H54 (cell line): ENCODE data around the gene PARP12.

Source experiments
- DNase-seq: peaks from one replicate; pipeline ENCODE4 v3.0.0; 2011; ENCODE audit warnings: low spot score, mixed read lengths; ENCODE audit not compliant: insufficient read length
- FAIRE-seq: peaks from 3 replicates; lab custom pipeline; 2011; peaks lifted over from hg19 to GRCh38; lab: Jason Lieb, UNC
- POLR2A ChIP-seq: IDR thresholded peaks from 2 replicates; pipeline ENCODE4 v1.6.1; 2011; ENCODE audit warnings: low read depth, mild to moderate bottlenecking, low read length

PARP12 gene

GRCh38 chr7:140005754-140006503 lies 56.8 kb downstream of the PARP12 start:
- DNase-seq (peak; percentile 53), FAIRE-seq (no peak)
- no peak for TF ChIP-seq POLR2A

DNA sequence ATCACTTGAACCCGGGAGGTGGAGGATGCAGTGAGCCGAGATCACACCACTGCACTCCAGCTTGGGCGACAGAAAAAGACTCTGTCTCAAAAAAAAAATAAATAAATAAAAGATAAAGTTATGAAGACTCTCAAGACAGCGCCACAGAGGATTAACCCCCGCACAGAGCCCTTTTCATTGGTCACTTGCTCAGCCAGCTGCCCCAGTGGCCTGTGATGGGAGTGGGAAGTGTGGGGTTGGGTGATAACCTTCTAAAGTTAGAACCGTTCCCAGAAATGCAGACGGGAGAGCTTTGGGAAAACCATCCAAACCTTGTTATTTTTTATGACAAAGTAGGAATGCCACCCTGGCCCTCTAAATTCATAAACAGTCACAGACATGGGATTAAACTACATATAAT lies 57.4 kb downstream of the PARP12 start:
- no peak for TF ChIP-seq POLR2A
- FAIRE-seq (no peak), DNase-seq (no peak)

DNA sequence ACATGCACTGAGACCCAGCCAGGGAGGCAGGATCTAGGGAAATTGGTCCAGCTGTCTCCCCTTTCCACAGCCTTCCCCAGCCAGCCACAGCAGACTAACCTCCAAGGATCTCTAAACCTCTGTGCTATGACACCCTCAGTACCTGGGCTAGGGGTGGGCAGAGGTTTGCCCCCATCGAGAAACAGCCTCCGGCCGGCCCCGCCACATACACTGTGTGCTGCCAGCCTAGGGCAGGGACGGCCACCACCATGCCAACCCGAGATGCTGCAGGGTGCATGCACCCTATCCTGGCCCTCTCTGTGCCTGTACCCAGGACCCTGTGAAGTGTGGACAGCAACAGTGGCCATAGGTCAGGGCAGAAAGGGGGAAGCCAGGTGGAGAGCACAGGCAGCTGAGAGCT lies 58.1 kb downstream of the PARP12 start:
- DNase-seq (no peak), FAIRE-seq (no peak)
- TF ChIP-seq POLR2A: no peak

DNA sequence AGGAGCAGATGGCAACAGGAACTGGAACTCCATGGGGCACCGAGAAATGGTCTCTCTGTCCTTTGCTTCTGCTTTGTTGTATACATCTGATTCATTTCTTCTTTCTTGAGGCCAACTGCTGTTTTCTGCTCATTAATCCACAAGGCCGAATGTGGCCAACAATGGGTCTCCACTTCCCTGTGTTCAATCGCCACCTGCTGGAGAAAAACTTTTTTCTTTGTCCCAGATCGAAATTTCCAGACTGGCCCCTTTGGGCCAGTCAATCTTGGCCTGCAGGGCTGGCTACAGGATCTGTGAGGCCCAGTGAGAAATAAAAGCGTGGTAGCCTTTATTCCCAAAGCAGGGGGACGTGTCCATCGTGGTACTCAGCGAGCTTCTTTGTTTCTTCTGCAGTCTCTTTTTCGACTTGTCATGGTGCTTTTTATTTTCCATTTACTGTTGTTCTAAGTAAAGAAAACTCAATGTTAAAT lies 58.8 kb downstream of the PARP12 start:
- no peak for TF ChIP-seq POLR2A
- peak; percentile 52 for DNase-seq
- FAIRE-seq: no peak

DNA sequence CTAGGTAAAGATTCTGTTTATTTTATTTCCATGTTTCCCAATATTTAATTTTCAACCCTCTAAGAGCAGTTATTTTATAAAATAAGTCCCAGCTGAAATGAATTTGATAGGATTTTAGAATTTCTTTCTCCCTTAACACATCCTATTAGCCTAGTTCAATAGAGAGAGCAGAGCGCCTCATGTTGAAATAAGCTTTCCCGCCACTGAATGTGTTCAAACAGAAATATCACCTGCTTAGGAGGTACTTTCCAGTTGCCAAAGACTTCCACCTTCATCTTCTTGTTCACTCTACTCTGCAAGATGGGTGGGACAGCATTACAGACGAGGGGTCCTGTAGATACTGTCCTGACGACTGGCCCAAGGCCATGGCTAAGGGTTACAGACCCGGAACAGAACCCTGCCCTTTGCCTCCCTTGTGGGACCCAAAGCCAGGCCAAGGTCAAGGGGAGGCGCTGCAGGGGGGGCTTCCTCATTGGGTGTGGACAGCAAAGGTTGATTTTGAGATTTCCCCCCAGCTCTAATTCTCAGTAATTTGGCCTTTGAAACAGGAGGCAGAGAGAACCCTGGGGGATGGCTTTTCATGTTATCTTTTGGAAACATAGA lies 62.0 kb downstream of the PARP12 start:
- DNase-seq: no peak
- FAIRE-seq: no peak
- no peak for TF ChIP-seq POLR2A

DNA sequence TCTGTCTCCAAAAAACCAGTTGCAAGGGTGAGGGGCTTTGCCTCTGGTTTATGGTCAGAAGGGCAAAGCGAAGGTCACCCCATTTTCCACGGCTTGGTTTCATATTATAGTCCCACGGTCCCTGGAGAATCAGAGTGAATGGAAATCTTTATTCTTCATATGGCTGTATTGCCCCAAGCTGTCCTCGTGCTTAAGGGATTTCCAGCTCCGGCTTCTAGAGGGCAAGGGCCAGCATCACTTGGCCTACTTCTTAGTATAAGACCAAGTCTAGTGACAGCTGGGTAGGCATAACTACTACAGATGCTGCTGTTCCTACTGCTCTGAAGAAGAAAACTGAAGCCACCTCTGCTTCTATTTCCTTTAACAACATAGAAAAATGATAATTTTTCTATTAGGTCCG lies 63.2 kb downstream of the PARP12 start:
- DNase-seq: no peak
- no peak for TF ChIP-seq POLR2A
- FAIRE-seq: no peak

- TF ChIP-seq POLR2A: no peak
- DNase-seq (no peak), FAIRE-seq (no peak)
These were observed 64.2 kb downstream of the PARP12 start for GRCh38 chr7:139998572-139998971.

DNA sequence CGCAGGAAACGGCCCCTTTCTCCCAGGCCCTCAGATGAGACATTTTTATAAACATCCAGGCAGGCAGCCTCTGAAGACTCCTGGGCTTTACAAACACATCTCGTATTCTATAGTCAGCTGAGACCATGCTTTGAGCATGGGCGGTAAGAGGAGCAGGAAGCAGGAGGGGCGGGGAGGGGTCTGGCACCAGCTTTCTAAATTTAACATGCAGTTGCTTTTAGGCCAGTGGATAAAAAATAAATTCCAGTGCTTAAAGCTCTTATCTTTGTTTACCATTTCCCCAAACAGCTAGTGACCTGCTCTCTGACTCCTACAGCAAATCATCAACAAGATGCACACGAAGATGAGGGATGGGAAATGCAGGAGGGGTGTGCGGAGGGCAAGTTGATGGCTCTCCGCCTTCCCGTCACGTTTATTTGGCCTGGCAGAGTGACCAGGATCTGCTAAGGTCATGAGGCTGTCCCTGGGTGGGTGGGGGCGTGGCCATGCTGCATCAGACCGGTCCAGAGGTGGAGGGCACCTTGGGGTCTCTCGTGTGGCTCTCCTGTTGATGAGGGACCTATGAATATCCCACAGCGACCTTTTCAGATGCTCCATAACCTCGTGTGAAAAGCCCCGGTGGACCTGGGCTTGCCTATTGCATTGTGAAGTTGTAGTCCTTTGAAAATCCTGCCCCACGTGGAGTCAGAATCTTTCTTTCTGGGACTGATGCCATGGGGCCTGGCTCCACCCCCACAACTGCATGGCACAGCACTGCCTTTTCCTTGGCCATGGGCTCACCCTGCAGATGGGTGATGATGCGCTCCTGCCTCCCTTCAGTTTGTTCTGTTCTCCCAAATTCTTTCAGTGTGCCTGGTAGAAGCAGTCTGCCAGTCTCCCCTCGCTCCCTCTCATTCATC lies 67.5 kb downstream of the PARP12 start:
- no peak for TF ChIP-seq POLR2A
- no peak for FAIRE-seq
- peak; percentile 51 for DNase-seq

GRCh38 chr7:139994356-139994755 lies 68.4 kb downstream of the PARP12 start:
- DNase-seq (no peak), FAIRE-seq (no peak)
- TF ChIP-seq POLR2A: no peak

DNA sequence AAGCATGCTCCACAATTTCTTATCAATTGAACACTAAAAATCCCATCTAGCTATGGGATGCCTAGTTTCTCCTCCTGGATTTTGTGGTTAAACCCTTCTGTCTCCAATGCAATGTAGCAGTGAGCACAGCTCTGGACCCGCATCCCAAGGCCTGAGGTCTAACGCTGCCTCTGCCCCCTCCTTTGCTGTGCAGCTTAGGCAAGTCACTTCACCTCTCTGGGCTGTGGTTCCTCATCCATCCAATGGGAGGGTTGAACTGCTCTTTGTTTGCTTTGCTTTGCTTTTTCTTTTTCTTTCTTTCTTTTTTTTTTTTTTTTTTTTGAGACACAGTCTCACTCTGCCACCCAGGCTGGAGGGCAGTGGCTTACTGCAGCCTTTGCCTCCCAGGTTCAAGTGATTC lies 69.2 kb downstream of the PARP12 start:
- DNase-seq: no peak
- TF ChIP-seq POLR2A: no peak
- FAIRE-seq: no peak

DNA sequence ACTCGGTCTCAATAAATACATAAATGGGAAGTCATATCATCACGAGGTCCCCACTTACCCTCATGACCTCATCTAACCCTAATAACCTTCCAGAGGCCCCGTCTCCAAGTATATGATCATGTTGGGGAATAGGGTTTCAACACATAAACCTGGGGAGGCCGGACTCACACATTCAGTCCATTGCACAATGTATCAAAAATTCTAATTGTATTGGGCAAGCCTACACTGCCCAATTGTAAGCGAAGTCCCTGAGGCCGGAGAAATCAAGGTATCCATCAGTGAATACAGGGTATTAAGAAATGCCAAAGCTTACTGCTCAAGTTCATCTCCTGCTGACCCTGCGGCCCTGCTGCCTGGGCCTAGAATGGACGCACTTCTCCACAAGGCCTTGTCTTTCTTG lies 69.6 kb downstream of the PARP12 start:
- no peak for TF ChIP-seq POLR2A
- no peak for DNase-seq
- no peak for FAIRE-seq

DNA sequence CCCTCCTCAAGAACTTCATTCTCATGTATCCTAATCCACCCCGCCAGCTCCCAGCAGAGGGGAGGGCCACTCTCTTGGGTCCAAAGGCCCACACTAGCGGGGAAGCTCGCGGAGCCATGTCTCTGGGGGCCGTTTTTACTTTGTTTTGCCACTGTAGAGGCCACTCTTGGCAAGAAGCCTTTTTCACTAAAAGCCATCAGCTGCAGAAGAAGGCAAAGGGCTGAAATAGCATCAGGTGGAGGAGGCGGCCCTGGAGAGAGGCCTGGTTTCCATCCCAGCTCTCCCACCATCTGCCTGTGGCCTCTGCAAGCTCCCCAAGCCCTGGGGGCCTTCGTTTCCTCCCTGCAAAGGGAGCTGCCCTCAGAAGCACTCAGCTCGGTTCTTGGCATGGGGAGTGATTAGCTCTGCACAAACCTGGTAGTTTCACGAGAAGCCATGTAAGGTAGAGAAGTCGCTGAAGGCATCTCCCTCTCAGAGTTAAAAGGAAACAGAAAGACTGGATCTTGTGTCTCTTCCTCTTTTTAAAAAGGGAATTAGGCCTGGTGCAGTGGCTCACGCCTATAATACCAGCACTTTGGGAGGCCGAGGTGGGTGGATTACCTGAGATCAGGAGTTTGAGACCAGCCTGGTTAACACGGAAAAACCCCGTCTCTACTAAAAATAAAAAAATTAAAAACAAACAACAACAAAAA lies 70.3 kb downstream of the PARP12 start:
- DNase-seq (no peak), FAIRE-seq (no peak)
- no peak for TF ChIP-seq POLR2A

DNA sequence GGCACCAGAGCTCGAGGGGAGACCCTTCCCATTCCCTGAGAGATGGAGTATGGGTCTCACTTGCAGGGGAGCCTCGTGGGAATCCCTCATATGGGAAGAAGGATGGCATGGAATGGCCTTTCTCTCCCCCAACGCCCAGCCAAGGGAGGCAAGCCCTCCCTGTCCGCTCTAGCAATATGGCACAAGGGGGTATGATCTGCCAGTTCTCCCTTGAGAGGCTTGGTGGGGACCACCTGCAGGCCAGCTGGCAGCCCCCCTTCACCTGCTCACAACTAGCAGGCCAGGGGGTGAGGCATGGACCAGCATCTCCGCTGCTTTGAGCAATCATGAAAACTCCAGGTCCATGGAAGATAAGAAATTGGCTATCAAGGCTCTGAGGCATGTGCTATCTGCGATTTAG lies 70.8 kb downstream of the PARP12 start:
- TF ChIP-seq POLR2A: no peak
- DNase-seq (no peak), FAIRE-seq (no peak)
